ENCODE measurements around the gene OR10G3.

- TF ChIP-seq, protein P1, sequence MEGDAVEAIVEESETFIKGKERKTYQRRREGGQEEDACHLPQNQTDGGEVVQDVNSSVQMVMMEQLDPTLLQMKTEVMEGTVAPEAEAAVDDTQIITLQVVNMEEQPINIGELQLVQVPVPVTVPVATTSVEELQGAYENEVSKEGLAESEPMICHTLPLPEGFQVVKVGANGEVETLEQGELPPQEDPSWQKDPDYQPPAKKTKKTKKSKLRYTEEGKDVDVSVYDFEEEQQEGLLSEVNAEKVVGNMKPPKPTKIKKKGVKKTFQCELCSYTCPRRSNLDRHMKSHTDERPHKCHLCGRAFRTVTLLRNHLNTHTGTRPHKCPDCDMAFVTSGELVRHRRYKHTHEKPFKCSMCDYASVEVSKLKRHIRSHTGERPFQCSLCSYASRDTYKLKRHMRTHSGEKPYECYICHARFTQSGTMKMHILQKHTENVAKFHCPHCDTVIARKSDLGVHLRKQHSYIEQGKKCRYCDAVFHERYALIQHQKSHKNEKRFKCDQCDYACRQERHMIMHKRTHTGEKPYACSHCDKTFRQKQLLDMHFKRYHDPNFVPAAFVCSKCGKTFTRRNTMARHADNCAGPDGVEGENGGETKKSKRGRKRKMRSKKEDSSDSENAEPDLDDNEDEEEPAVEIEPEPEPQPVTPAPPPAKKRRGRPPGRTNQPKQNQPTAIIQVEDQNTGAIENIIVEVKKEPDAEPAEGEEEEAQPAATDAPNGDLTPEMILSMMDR (conservative IDR thresholded peaks at IDR 0.05) = no peak
- TF ChIP-seq ZFX (IDR thresholded peaks at IDR 0.05) = no peak
These were observed 9.4 kb upstream of the OR10G3 start for GRCh38 chr14:21589317-21589716.

Measured in C4-2B (cell line).